GM20431 (cell line): ENCODE data around the gene F10.

Experiments used
- in situ Hi-C: fragments of 300-500 bp; cut with MseI, MboI; formaldehyde crosslinking; loops from one replicate; pipeline ENCODE4 v1.15.0; 2020; ENCODE audit warnings: low sequenced_read_pairs; ENCODE audit not compliant: unreplicated experiment

F10 gene

GRCh38 chr13:113086031-113086750 is 36.4 kb upstream of the F10 start:
- in situ Hi-C loops: no loop called here

- in situ Hi-C loops: no loop called here
Observed at GRCh38 chr13:113086991-113087922, 35.3 kb upstream of the F10 start.

GRCh38 chr13:113087923-113088690 is 34.5 kb upstream of the F10 start:
- in situ Hi-C loops: no loop called here

- in situ Hi-C loops: no loop called here
Observed at GRCh38 chr13:113088691-113089020, 33.9 kb upstream of the F10 start.

GRCh38 chr13:113089693-113090414 is 32.7 kb upstream of the F10 start:
- in situ Hi-C loops: no loop called here

- in situ Hi-C loops: no loop called here
Observed at GRCh38 chr13:113090415-113090770, 32.2 kb upstream of the F10 start.

- in situ Hi-C loops: no loop called here
Observed at GRCh38 chr13:113090806-113091205, 31.8 kb upstream of the F10 start.

GRCh38 chr13:113091211-113091771 is 31.3 kb upstream of the F10 start:
- in situ Hi-C loops: no loop called here

- in situ Hi-C loops: no loop called here
Observed at GRCh38 chr13:113091891-113092775, 30.5 kb upstream of the F10 start.

GRCh38 chr13:113092776-113093579 is 29.6 kb upstream of the F10 start:
- in situ Hi-C loops: no loop called here

- in situ Hi-C loops: no loop called here
Observed at GRCh38 chr13:113093580-113094409, 28.8 kb upstream of the F10 start.

GRCh38 chr13:113094410-113094800 is 28.2 kb upstream of the F10 start:
- in situ Hi-C loops: no loop called here

- in situ Hi-C loops: no loop called here
Observed at GRCh38 chr13:113095146-113096051, 27.2 kb upstream of the F10 start.

GRCh38 chr13:113096052-113096744 is 26.4 kb upstream of the F10 start:
- in situ Hi-C loops: no loop called here

GRCh38 chr13:113096745-113097305 is 25.8 kb upstream of the F10 start:
- in situ Hi-C loops: no loop called here
